ENCODE measurements around the gene ZNF774.

- no peak for TF ChIP-seq CTCF (IDR thresholded peaks at IDR 0.05; ENCODE audit: low read length)
- no peak for TF ChIP-seq EZH2 (IDR thresholded peaks at IDR 0.05; ENCODE audit: borderline replicate concordance, low read length)
Observed at GRCh38 chr15:90318591-90318990, 33.5 kb upstream of the ZNF774 start.
